ENCODE data around the gene DGCR6L.
"Not testable (repeated sequence)": the region's sequence is repeated elsewhere in the genome, so short reads cannot be mapped to it uniquely, and the experiment has no call there.

Gene DGCR6L

DNA sequence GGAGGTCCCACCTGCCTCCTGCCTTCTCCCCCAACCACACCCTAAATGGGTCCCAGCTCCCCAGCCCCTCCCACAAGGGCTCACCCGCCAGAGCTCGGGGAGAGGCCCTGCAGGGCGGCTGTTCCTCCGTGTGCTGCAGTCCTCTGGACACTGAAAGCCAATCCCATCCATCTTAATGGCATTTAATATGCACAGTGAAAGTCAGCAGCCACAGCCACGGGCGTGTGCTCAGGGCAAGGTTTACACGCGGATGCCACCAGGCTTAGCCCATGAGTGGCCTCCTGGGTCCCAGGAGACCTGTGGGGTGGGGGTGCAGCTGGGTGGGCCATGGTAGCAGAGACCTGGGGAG lies 33.6 kb downstream of the DGCR6L start:
- not testable (repeated sequence) for H3K27me3 ChIP-seq (ENCODE audit: insufficient read depth, low read length); H3K27ac ChIP-seq (ENCODE audit: low read depth, low read length); H3K4me1 ChIP-seq (ENCODE audit: control insufficient read depth, insufficient read depth, low read length, unreplicated experiment); H3K36me3 ChIP-seq (ENCODE audit: insufficient read depth, low read length); H3K4me3 ChIP-seq (ENCODE audit: low read depth, low read length); H2AFZ ChIP-seq (ENCODE audit: low read length, unreplicated experiment); H3K79me2 ChIP-seq (ENCODE audit: control insufficient read depth, insufficient read depth, low read length, unreplicated experiment)

GRCh38 chr22:20285473-20286311 lies 34.2 kb downstream of the DGCR6L start:
- not testable (repeated sequence) for H3K27ac ChIP-seq (ENCODE audit: low read depth, low read length); H3K36me3 ChIP-seq (ENCODE audit: insufficient read depth, low read length); H3K79me2 ChIP-seq (ENCODE audit: control insufficient read depth, insufficient read depth, low read length, unreplicated experiment); H2AFZ ChIP-seq (ENCODE audit: low read length, unreplicated experiment); H3K4me1 ChIP-seq (ENCODE audit: control insufficient read depth, insufficient read depth, low read length, unreplicated experiment); H3K27me3 ChIP-seq (ENCODE audit: insufficient read depth, low read length); H3K4me3 ChIP-seq (ENCODE audit: low read depth, low read length)

DNA sequence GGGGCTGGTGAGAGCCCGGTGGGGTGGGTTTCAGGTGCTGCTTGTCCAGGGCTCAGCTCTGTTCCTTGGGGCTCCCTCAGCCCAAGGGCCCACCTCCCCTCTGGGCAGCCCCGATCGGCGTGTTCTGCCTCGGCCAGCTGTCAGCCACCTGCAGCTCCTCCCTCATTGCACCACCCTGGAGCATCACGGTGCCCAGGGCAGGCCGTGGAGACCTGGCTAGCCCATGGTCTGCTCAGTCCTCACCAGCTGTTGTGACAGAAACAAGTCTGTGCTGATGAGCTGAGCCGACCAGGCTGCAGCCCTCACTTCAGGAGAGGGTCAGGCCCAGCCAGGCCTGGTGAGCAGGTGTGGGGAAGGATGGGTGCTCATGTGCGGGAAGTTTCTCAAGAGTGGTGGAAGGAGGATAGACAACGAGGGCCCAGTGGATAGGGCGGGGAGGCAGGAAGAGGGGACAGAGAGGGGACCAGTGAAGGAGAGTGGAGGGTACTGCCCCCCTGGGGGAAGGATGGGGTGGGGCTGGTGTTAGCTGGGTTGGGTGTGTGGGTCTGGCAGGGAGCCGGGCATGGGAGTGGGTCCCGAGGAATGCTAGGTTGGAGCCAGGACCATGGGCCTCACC lies 35.3 kb downstream of the DGCR6L start:
- H2AFZ ChIP-seq (ENCODE audit: low read length, unreplicated experiment) = no peak overlapping the region
- H3K36me3 ChIP-seq (ENCODE audit: insufficient read depth, low read length) = no peaks in the 10 kb centered on the region
- no peaks in the 10 kb centered on the region for H3K4me1 ChIP-seq (ENCODE audit: control insufficient read depth, insufficient read depth, low read length, unreplicated experiment)
- H3K4me3 ChIP-seq (ENCODE audit: low read depth, low read length) = no peak overlapping the region
- no peaks in the 10 kb centered on the region for H3K79me2 ChIP-seq (ENCODE audit: control insufficient read depth, insufficient read depth, low read length, unreplicated experiment)
- no peaks in the 10 kb centered on the region for H3K27me3 ChIP-seq (ENCODE audit: insufficient read depth, low read length)
- no peak overlapping the region for H3K27ac ChIP-seq (ENCODE audit: low read depth, low read length)

DNA sequence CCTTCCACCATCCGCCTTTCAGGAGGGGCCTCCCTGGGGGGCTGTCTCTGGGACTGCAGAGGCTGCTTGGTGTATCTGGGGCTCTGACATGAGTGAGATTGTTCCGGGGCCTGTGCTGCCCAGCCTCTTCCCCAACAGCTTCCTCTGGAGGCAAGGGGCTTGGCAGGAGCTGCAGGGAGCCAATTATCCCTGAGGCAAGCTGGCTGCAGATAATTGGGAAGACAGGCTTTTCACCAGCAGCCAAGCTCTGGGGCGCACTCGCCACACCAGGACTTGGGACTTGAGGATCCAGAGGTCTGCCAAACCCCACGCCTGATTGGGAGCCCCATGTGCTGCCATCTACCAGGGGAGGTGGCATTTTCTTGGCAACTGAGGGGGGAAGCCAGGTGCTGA lies 36.2 kb downstream of the DGCR6L start:
- Histone ChIP-seq H3K27me3 (ENCODE audit: insufficient read depth, low read length) (no peaks in the 10 kb centered on the region), H3K79me2 (ENCODE audit: control insufficient read depth, insufficient read depth, low read length, unreplicated experiment) (no peaks in the 10 kb centered on the region), H3K27ac (ENCODE audit: low read depth, low read length) (no peak overlapping the region), H3K4me1 (ENCODE audit: control insufficient read depth, insufficient read depth, low read length, unreplicated experiment) (no peaks in the 10 kb centered on the region), H3K4me3 (ENCODE audit: low read depth, low read length) (no peak overlapping the region), H3K36me3 (ENCODE audit: insufficient read depth, low read length) (no peaks in the 10 kb centered on the region), H2AFZ (ENCODE audit: low read length, unreplicated experiment) (no peak overlapping the region)

DNA sequence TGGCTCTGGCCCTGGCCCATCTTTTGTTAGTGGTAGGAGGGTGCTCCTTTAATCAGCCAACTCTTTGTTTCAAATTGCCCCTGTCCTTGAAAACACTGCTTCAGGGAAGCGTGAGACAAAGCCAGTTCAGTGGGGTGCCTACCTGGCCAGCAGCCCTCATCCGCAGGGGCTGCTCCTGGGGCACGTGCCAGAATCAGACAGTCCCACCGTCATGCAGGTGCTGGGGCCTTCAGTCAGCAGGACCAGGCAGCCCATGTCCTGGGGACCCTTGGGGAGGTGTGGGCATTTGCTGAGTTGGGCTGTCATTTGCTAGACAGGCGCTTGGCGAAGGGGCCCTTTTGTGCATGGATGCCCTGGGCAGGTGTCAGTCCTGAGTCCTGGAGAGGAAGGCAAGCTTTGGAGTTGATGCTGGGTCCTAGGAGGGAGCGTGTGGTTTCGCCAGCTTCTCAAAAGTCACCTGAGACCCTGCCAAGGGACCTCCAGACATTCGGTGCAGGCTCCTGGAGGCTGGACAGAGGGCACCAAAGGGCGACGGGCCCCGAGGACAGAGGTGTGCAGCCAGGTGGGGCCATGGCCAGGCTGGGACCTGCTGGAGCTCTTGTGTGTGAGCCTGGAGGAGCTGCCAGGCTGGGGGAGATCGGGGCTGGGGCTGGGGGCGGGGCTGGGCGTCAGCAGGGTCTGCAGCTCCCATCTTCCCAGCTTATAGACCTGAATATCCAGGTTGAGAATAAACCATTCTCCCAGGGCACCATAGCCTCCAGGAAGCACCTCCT lies 36.8 kb downstream of the DGCR6L start:
- Histone ChIP-seq H3K27ac (ENCODE audit: low read depth, low read length) (no peak overlapping the region), H3K27me3 (ENCODE audit: insufficient read depth, low read length) (no peaks in the 10 kb centered on the region), H2AFZ (ENCODE audit: low read length, unreplicated experiment) (no peak overlapping the region), H3K36me3 (ENCODE audit: insufficient read depth, low read length) (no peaks in the 10 kb centered on the region), H3K79me2 (ENCODE audit: control insufficient read depth, insufficient read depth, low read length, unreplicated experiment) (no peaks in the 10 kb centered on the region), H3K4me1 (ENCODE audit: control insufficient read depth, insufficient read depth, low read length, unreplicated experiment) (no peaks in the 10 kb centered on the region), H3K4me3 (ENCODE audit: low read depth, low read length) (no peak overlapping the region)

GRCh38 chr22:20281891-20282290 lies 38.0 kb downstream of the DGCR6L start:
- Histone ChIP-seq H3K79me2 (ENCODE audit: control insufficient read depth, insufficient read depth, low read length, unreplicated experiment) (no peaks in the 10 kb centered on the region), H2AFZ (ENCODE audit: low read length, unreplicated experiment) (no peak overlapping the region), H3K27me3 (ENCODE audit: insufficient read depth, low read length) (no peaks in the 10 kb centered on the region), H3K36me3 (ENCODE audit: insufficient read depth, low read length) (no peaks in the 10 kb centered on the region), H3K4me1 (ENCODE audit: control insufficient read depth, insufficient read depth, low read length, unreplicated experiment) (no peaks in the 10 kb centered on the region), H3K27ac (ENCODE audit: low read depth, low read length) (no peak overlapping the region), H3K4me3 (ENCODE audit: low read depth, low read length) (no peak overlapping the region)

- not testable (repeated sequence) for H3K27me3 ChIP-seq (ENCODE audit: insufficient read depth, low read length); H2AFZ ChIP-seq (ENCODE audit: low read length, unreplicated experiment); H3K27ac ChIP-seq (ENCODE audit: low read depth, low read length); H3K4me1 ChIP-seq (ENCODE audit: control insufficient read depth, insufficient read depth, low read length, unreplicated experiment); H3K79me2 ChIP-seq (ENCODE audit: control insufficient read depth, insufficient read depth, low read length, unreplicated experiment); H3K4me3 ChIP-seq (ENCODE audit: low read depth, low read length); H3K36me3 ChIP-seq (ENCODE audit: insufficient read depth, low read length)
These were observed 38.4 kb downstream of the DGCR6L start for GRCh38 chr22:20281473-20281872.

DNA sequence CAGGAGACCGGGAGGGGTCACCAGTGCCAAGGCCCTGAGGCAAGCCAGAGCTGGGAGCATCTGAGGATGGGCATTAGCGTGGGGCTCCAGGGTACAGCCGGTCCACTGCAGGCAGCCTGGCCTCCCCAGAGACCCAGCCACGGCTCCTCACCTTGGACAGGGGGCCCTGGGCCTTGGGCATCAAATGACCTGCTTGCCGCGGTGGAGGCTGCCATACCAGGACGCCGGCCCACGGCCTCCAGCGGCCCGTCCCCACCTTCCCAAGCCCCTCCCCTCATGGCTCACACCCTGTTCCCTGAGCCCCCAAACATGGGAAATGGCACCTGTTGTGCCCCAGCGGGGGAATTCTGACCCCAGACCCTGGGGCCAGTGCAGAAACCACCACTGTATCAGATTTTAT lies 39.0 kb downstream of the DGCR6L start:
- H2AFZ ChIP-seq (ENCODE audit: low read length, unreplicated experiment) = no peak overlapping the region
- no peaks in the 10 kb centered on the region for H3K4me1 ChIP-seq (ENCODE audit: control insufficient read depth, insufficient read depth, low read length, unreplicated experiment)
- H3K27me3 ChIP-seq (ENCODE audit: insufficient read depth, low read length) = no peaks in the 10 kb centered on the region
- H3K4me3 ChIP-seq (ENCODE audit: low read depth, low read length) = no peak overlapping the region
- no peaks in the 10 kb centered on the region for H3K79me2 ChIP-seq (ENCODE audit: control insufficient read depth, insufficient read depth, low read length, unreplicated experiment)
- H3K36me3 ChIP-seq (ENCODE audit: insufficient read depth, low read length) = no peaks in the 10 kb centered on the region
- H3K27ac ChIP-seq (ENCODE audit: low read depth, low read length) = no peak overlapping the region

- not testable (repeated sequence) for H3K27ac ChIP-seq (ENCODE audit: low read depth, low read length); H3K36me3 ChIP-seq (ENCODE audit: insufficient read depth, low read length); H2AFZ ChIP-seq (ENCODE audit: low read length, unreplicated experiment); H3K4me1 ChIP-seq (ENCODE audit: control insufficient read depth, insufficient read depth, low read length, unreplicated experiment); H3K79me2 ChIP-seq (ENCODE audit: control insufficient read depth, insufficient read depth, low read length, unreplicated experiment); H3K27me3 ChIP-seq (ENCODE audit: insufficient read depth, low read length); H3K4me3 ChIP-seq (ENCODE audit: low read depth, low read length)
These were observed 39.7 kb downstream of the DGCR6L start for GRCh38 chr22:20280163-20280562.

GRCh38 chr22:20279662-20280134 lies 40.2 kb downstream of the DGCR6L start:
- Histone ChIP-seq H3K36me3 (ENCODE audit: insufficient read depth, low read length) (no peaks in the 10 kb centered on the region), H2AFZ (ENCODE audit: low read length, unreplicated experiment) (no peak overlapping the region), H3K4me3 (ENCODE audit: low read depth, low read length) (no peak overlapping the region), H3K79me2 (ENCODE audit: control insufficient read depth, insufficient read depth, low read length, unreplicated experiment) (no peaks in the 10 kb centered on the region), H3K27me3 (ENCODE audit: insufficient read depth, low read length) (no peaks in the 10 kb centered on the region), H3K27ac (ENCODE audit: low read depth, low read length) (no peak overlapping the region), H3K4me1 (ENCODE audit: control insufficient read depth, insufficient read depth, low read length, unreplicated experiment) (no peaks in the 10 kb centered on the region)

All from ACC112 (cell line).